ENCODE data around the gene ADAMTSL3. TPM values are rescaled to one million over a fixed set of nuclear protein-coding genes. Genes with fewer than 3 reads are reported as not detected.

ADAMTSL3 gene
- total RNA-seq, 1 donor from 2014 or later, result 0.32 TPM

- DNase-seq, result no peak
- no peaks in the 10 kb centered on the region for H3K9me3 Mint-ChIP-seq (ENCODE audit: unreplicated experiment)
- no peak overlapping the region for H3K4me3 Mint-ChIP-seq (ENCODE audit: unreplicated experiment)
- no peaks in the 10 kb centered on the region for H3K4me1 Mint-ChIP-seq (ENCODE audit: low read depth, unreplicated experiment)
- no peak overlapping the region for H3K27ac Mint-ChIP-seq (ENCODE audit: unreplicated experiment)
- TF ChIP-seq, protein P1, sequence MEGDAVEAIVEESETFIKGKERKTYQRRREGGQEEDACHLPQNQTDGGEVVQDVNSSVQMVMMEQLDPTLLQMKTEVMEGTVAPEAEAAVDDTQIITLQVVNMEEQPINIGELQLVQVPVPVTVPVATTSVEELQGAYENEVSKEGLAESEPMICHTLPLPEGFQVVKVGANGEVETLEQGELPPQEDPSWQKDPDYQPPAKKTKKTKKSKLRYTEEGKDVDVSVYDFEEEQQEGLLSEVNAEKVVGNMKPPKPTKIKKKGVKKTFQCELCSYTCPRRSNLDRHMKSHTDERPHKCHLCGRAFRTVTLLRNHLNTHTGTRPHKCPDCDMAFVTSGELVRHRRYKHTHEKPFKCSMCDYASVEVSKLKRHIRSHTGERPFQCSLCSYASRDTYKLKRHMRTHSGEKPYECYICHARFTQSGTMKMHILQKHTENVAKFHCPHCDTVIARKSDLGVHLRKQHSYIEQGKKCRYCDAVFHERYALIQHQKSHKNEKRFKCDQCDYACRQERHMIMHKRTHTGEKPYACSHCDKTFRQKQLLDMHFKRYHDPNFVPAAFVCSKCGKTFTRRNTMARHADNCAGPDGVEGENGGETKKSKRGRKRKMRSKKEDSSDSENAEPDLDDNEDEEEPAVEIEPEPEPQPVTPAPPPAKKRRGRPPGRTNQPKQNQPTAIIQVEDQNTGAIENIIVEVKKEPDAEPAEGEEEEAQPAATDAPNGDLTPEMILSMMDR (IDR thresholded peaks at IDR 0.05; ENCODE audit: partially characterized antibody, unreplicated experiment), result no peak
- peaks cover 6% of the 10 kb centered on the region for H3K36me3 Mint-ChIP-seq (ENCODE audit: unreplicated experiment)
- no peaks in the 10 kb centered on the region for H3K27me3 Mint-ChIP-seq (ENCODE audit: unreplicated experiment)
Measured at GRCh38 chr15:83930392-83931212, 276.7 kb downstream of the ADAMTSL3 start.

GRCh38 chr15:83935774-83936173 is 281.9 kb downstream of the ADAMTSL3 start:
- TF ChIP-seq, protein P1 (IDR thresholded peaks at IDR 0.05; ENCODE audit: partially characterized antibody, unreplicated experiment), result no peak
- H3K36me3 Mint-ChIP-seq (ENCODE audit: unreplicated experiment), result peaks cover 6% of the 10 kb centered on the region
- H3K9me3 Mint-ChIP-seq (ENCODE audit: unreplicated experiment), result no peaks in the 10 kb centered on the region
- H3K27ac Mint-ChIP-seq (ENCODE audit: unreplicated experiment), result no peak overlapping the region
- H3K27me3 Mint-ChIP-seq (ENCODE audit: unreplicated experiment), result peaks cover 2% of the 10 kb centered on the region
- no peak for DNase-seq
- H3K4me1 Mint-ChIP-seq (ENCODE audit: low read depth, unreplicated experiment), result no peaks in the 10 kb centered on the region
- no peak overlapping the region for H3K4me3 Mint-ChIP-seq (ENCODE audit: unreplicated experiment)

DNA sequence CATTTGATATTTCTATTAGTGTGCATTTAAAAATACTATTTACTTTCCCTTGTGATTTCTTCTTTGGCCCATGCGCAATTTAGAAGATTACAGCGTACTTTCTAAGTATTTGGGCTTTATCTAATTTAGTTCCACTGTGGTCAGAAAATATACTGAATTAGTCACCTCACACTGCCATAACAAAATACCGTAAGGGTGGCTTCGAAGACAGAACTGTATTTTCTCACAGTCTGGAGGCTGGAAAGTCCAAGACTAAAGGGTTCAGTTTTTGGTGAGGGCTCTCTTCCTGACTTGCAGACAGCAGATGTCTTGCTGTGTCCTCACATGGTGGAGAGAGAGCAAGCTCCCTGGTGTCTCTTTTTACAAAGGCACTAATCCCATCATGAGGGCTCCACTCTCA is 286.2 kb downstream of the ADAMTSL3 start:
- H3K4me1 Mint-ChIP-seq (ENCODE audit: low read depth, unreplicated experiment), result no peaks in the 10 kb centered on the region
- H3K4me3 Mint-ChIP-seq (ENCODE audit: unreplicated experiment), result no peak overlapping the region
- no peaks in the 10 kb centered on the region for H3K9me3 Mint-ChIP-seq (ENCODE audit: unreplicated experiment)
- no peaks in the 10 kb centered on the region for H3K36me3 Mint-ChIP-seq (ENCODE audit: unreplicated experiment)
- DNase-seq, result no peak
- H3K27ac Mint-ChIP-seq (ENCODE audit: unreplicated experiment), result no peak overlapping the region
- TF ChIP-seq, protein P1 (IDR thresholded peaks at IDR 0.05; ENCODE audit: partially characterized antibody, unreplicated experiment), result no peak
- peaks cover 5% of the 10 kb centered on the region for H3K27me3 Mint-ChIP-seq (ENCODE audit: unreplicated experiment)

DNA sequence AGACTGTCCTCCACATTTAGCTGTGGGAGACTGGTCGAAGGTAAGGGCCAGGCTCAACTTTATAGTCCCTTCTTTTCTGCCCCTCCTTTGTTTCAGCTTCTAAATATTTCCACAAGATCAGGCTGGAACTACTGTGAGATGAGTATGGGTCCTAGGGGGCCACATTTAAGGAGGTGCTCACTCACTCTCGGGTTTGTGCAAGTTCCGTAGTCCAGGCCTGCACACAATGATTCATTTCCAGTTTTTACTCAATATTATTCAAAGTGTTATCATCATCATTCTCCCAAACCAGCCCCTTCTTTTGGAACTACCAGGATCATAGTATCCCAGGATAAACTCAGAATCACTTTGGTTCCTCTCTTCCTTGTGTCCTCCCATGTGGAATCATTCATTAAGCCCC is 289.1 kb downstream of the ADAMTSL3 start:
- Mint-ChIP-seq H3K27me3 (ENCODE audit: unreplicated experiment) (peaks cover 6% of the 10 kb centered on the region), H3K9me3 (ENCODE audit: unreplicated experiment) (no peaks in the 10 kb centered on the region), H3K27ac (ENCODE audit: unreplicated experiment) (no peak overlapping the region), H3K4me1 (ENCODE audit: low read depth, unreplicated experiment) (no peaks in the 10 kb centered on the region), H3K36me3 (ENCODE audit: unreplicated experiment) (no peaks in the 10 kb centered on the region), H3K4me3 (ENCODE audit: unreplicated experiment) (no peak overlapping the region)
- DNase-seq, result no peak
- TF ChIP-seq, protein P1 (IDR thresholded peaks at IDR 0.05; ENCODE audit: partially characterized antibody, unreplicated experiment), result no peak

DNA sequence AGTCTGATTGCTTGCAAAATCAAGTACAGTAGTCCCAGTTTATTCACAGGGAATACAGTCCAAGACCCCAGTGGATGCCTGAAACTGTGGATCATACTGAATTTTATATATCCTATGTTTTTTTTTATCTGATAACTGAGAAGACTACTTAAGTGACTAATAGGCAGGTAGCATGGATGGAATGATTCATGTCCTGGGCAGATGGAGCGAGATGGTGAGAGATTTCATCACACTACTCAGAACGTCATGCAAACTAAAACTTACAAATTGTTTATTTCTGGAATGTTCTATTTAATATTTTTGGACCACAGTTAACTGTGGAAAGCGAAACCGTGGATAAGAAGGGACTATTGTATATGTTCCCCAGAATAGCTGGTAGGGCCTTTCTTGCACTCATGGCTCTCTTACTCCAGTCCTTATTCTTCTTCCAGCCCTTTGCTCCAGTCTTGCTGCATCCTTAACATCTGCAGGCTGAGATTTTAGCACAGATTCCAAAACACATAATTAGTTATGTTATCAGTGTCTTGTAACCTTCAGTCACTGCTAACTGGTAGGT is 290.0 kb downstream of the ADAMTSL3 start:
- no peaks in the 10 kb centered on the region for H3K4me1 Mint-ChIP-seq (ENCODE audit: low read depth, unreplicated experiment)
- no peak overlapping the region for H3K4me3 Mint-ChIP-seq (ENCODE audit: unreplicated experiment)
- DNase-seq, result no peak
- no peaks in the 10 kb centered on the region for H3K9me3 Mint-ChIP-seq (ENCODE audit: unreplicated experiment)
- no peaks in the 10 kb centered on the region for H3K36me3 Mint-ChIP-seq (ENCODE audit: unreplicated experiment)
- H3K27ac Mint-ChIP-seq (ENCODE audit: unreplicated experiment), result no peak overlapping the region
- TF ChIP-seq, protein P1 (IDR thresholded peaks at IDR 0.05; ENCODE audit: partially characterized antibody, unreplicated experiment), result no peak
- peaks cover 6% of the 10 kb centered on the region for H3K27me3 Mint-ChIP-seq (ENCODE audit: unreplicated experiment)

All from glutamatergic neuron (in vitro differentiated cells).